Liver (tissue), 9 donors: ENCODE measurements around the gene CFAP97D1. TPM values are rescaled to one million over a fixed set of nuclear protein-coding genes. Genes with fewer than 3 reads are reported as not detected.

ENCODE experiments used
- DNase-seq: peaks from one replicate; pipeline ENCODE4 v3.0.0-alpha.2; 2017; ENCODE audit warnings: low spot score
- H3K27ac ChIP-seq, 2 donors: one replicate each; pipeline ENCODE4 v1.7.0; 2013; ENCODE audit warnings: inconsistent platforms in 2 of 2, low read length in 2 of 2, control low read depth in 1 of 2, low read depth in 1 of 2, mild to moderate bottlenecking in 1 of 2
- H3K27me3 ChIP-seq, 4 donors: one replicate each; pipeline versions ENCODE4 v1.6.1 to v1.7.0; 2013; ENCODE audit warnings: low read length in 3 of 4, inconsistent platforms in 1 of 4, mild to moderate bottlenecking in 1 of 4, moderate library complexity in 1 of 4; ENCODE audit not compliant: control insufficient read depth in 4 of 4, insufficient read depth in 4 of 4
- H3K36me3 ChIP-seq, 4 donors: one replicate each; pipeline versions ENCODE4 v1.6.1 to v1.7.0; 2013; ENCODE audit warnings: low read length in 3 of 4, mild to moderate bottlenecking in 3 of 4, low read depth in 1 of 4, moderate library complexity in 1 of 4; ENCODE audit not compliant: control insufficient read depth in 4 of 4, insufficient read depth in 3 of 4
- H3K4me1 ChIP-seq, 4 donors: one replicate each; pipeline versions ENCODE4 v1.6.1 to v1.7.0; 2013; ENCODE audit warnings: low read length in 3 of 4, mild to moderate bottlenecking in 3 of 4, moderate library complexity in 1 of 4; ENCODE audit not compliant: control insufficient read depth in 4 of 4, insufficient read depth in 4 of 4
- H3K4me3 ChIP-seq, 3 donors: one replicate each; pipeline versions ENCODE4 v1.6.1 to v1.7.0; 2013; ENCODE audit warnings: low read length in 3 of 3, control low read depth in 1 of 3, low read depth in 1 of 3, mild to moderate bottlenecking in 1 of 3
- H3K9ac ChIP-seq, 2 donors: one replicate each; pipeline ENCODE4 v1.7.0; 2013; ENCODE audit warnings: low read length in 2 of 2, mild to moderate bottlenecking in 2 of 2, moderate library complexity in 2 of 2, control low read depth in 1 of 2, low read depth in 1 of 2
- H3K9me3 ChIP-seq, 4 donors: one replicate each; pipeline versions ENCODE4 v1.6.1 to v1.7.0; 2013; ENCODE audit warnings: low read length in 3 of 4; ENCODE audit not compliant: control insufficient read depth in 4 of 4
- EGR1 ChIP-seq, 2 donors: IDR thresholded peaks; 2 replicates each; pipeline ENCODE4 v1.6.1; 2016 to 2018; ENCODE audit warnings: antibody characterized with exemption in 2 of 2, low read depth in 2 of 2
- FOXA1 ChIP-seq: IDR thresholded peaks from 2 replicates; pipeline ENCODE4 v1.6.1; 2016; ENCODE audit warnings: antibody characterized with exemption
- FOXA2 ChIP-seq: IDR thresholded peaks from 2 replicates; pipeline ENCODE4 v1.6.1; 2016; ENCODE audit warnings: antibody characterized with exemption
- GABPA ChIP-seq, 2 donors: IDR thresholded peaks in 1 of 2; conservative IDR thresholded peaks in 1 of 2; 2 replicates each; pipeline ENCODE4 v1.6.1; 2016; ENCODE audit warnings: antibody characterized with exemption in 2 of 2, mild to moderate bottlenecking in 1 of 2, moderate library complexity in 1 of 2
- HNF4G ChIP-seq: IDR thresholded peaks from 2 replicates; pipeline ENCODE4 v1.6.1; 2016; ENCODE audit warnings: antibody characterized with exemption
- JUND ChIP-seq, 2 donors: IDR thresholded peaks; 2 replicates each; pipeline ENCODE4 v1.6.1; 2016; ENCODE audit warnings: antibody characterized with exemption in 2 of 2
- MAX ChIP-seq: IDR thresholded peaks from 2 replicates; pipeline ENCODE4 v1.6.1; 2016; ENCODE audit warnings: antibody characterized with exemption
- NR2F2 ChIP-seq: IDR thresholded peaks from 2 replicates; pipeline ENCODE4 v1.6.1; 2016; ENCODE audit warnings: antibody characterized with exemption
- RAD21 ChIP-seq, 2 donors: IDR thresholded peaks; 2 replicates each; pipeline ENCODE4 v1.6.1; 2016; ENCODE audit warnings: antibody characterized with exemption in 2 of 2, mild to moderate bottlenecking in 2 of 2
- RXRA ChIP-seq, 2 donors: IDR thresholded peaks; 2 replicates each; pipeline ENCODE4 v1.6.1; 2017 to 2018; ENCODE audit warnings: antibody characterized with exemption in 2 of 2, mild to moderate bottlenecking in 1 of 2
- SP1 ChIP-seq: IDR thresholded peaks from 2 replicates; pipeline ENCODE4 v1.6.1; 2018; ENCODE audit warnings: antibody characterized with exemption, mild to moderate bottlenecking
- TAF1 ChIP-seq: conservative IDR thresholded peaks from 2 replicates; pipeline ENCODE4 v1.6.1; 2016; ENCODE audit warnings: antibody characterized with exemption, mild to moderate bottlenecking
- YY1 ChIP-seq: IDR thresholded peaks from 2 replicates; pipeline ENCODE4 v1.6.1; 2016; ENCODE audit warnings: antibody characterized with exemption, mild to moderate bottlenecking
- WGBS: extraction: QIAGEN DNeasy Blood & Tissue Kit; methylation state at CpG from one replicate; pipeline ENCODE4 v1.1.7; 2013; 5-methylcytosine and 5-hydroxymethylcytosine counted together
- polyA plus RNA-seq, 2 donors: library from polyadenylated mRNA; stranded (reverse) in 1 of 2; unstranded in 1 of 2; fragments of 200-250 nt in 1 of 2; fragments of >200 nt in 1 of 2; fragmentation: Nextera tagmentation in 1 of 2; extraction: Ambion mirVana in 1 of 2; gene quantifications; one replicate each; pipeline versions ENCODE4 v1.2.1 to v1.2.3, GENCODE V29; 2013 to 2015
- total RNA-seq, 2 donors: library from RNA; depleted of rRNA; stranded (reverse); fragments of >200 nt; gene quantifications; one replicate each; pipeline ENCODE4 v1.2.3, GENCODE V29; 2014
- TF ChIP-seq, protein P1 (sequence below): IDR thresholded peaks from 2 replicates; pipeline ENCODE4 v1.6.1; 2016; ENCODE audit warnings: antibody characterized with exemption
- TF ChIP-seq, protein P2 (sequence below): IDR thresholded peaks from 2 replicates; pipeline ENCODE4 v1.6.1; 2016; ENCODE audit warnings: antibody characterized with exemption, mild to moderate bottlenecking
- TF ChIP-seq, protein P3 (sequence below): fragments of 150-350 bp; IDR thresholded peaks from 2 replicates; pipeline ENCODE4 v1.5.1; 2017; ENCODE audit warnings: improper control_type of control experiment, low read depth, low read length; ENCODE audit not compliant: missing input control
- donor health status: healthy.
- donor health status: healthy.
- donor health status: healthy.
- donor health status: healthy.
- donor health status: healthy.

CFAP97D1 gene
- total and polyA plus RNA-seq, 4 donors: 0.08 TPM; not detected in 3

DNA sequence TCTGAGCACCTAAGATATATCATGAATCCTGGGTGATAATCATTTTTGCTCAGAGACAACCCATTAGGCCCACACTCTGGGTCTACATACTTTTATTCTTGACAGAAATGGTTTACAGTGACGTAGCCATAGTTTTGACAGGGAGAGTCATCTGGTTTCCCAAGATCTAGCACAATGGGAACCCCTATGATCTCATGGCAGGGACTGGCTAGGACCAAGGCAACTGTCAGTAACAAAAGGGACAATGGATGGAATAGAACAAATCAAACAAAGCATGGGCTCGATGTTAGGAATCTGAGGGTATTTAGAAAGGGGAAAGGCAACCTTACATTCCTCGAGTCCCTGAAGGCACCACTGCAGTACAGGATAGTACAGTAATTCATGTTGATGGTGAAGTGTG is 20.5 kb downstream of the CFAP97D1 start:
- 95% methylated on average over 3 of the region's 3 CpGs for WGBS
- Histone ChIP-seq H3K27ac (no peak overlapping the region), H3K9ac (no peak overlapping the region), H3K36me3 (no peaks in the 10 kb centered on the region), H3K27me3 (no peaks in the 10 kb centered on the region), H3K4me1 (no peaks in the 10 kb centered on the region), H3K9me3 (no peaks in the 10 kb centered on the region), H3K4me3 (no peak overlapping the region)
- TF ChIP-seq TAF1 (no peak), FOXA2 (no peak), HNF4G (no peak), SP1 (no peak), FOXA1 (no peak), RXRA (IDR thresholded peaks at IDR 0.05) (no peak), RAD21 (IDR thresholded peaks at IDR 0.05) (no peak), MAX (no peak), EGR1 (IDR thresholded peaks at IDR 0.05; ENCODE audit: low read depth in 2 of 2) (no peak), YY1 (no peak), NR2F2 (no peak)
- TF ChIP-seq, protein P1, sequence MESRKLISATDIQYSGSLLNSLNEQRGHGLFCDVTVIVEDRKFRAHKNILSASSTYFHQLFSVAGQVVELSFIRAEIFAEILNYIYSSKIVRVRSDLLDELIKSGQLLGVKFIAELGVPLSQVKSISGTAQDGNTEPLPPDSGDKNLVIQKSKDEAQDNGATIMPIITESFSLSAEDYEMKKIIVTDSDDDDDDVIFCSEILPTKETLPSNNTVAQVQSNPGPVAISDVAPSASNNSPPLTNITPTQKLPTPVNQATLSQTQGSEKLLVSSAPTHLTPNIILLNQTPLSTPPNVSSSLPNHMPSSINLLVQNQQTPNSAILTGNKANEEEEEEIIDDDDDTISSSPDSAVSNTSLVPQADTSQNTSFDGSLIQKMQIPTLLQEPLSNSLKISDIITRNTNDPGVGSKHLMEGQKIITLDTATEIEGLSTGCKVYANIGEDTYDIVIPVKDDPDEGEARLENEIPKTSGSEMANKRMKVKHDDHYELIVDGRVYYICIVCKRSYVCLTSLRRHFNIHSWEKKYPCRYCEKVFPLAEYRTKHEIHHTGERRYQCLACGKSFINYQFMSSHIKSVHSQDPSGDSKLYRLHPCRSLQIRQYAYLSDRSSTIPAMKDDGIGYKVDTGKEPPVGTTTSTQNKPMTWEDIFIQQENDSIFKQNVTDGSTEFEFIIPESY: no peak
- TF ChIP-seq, protein P2, sequence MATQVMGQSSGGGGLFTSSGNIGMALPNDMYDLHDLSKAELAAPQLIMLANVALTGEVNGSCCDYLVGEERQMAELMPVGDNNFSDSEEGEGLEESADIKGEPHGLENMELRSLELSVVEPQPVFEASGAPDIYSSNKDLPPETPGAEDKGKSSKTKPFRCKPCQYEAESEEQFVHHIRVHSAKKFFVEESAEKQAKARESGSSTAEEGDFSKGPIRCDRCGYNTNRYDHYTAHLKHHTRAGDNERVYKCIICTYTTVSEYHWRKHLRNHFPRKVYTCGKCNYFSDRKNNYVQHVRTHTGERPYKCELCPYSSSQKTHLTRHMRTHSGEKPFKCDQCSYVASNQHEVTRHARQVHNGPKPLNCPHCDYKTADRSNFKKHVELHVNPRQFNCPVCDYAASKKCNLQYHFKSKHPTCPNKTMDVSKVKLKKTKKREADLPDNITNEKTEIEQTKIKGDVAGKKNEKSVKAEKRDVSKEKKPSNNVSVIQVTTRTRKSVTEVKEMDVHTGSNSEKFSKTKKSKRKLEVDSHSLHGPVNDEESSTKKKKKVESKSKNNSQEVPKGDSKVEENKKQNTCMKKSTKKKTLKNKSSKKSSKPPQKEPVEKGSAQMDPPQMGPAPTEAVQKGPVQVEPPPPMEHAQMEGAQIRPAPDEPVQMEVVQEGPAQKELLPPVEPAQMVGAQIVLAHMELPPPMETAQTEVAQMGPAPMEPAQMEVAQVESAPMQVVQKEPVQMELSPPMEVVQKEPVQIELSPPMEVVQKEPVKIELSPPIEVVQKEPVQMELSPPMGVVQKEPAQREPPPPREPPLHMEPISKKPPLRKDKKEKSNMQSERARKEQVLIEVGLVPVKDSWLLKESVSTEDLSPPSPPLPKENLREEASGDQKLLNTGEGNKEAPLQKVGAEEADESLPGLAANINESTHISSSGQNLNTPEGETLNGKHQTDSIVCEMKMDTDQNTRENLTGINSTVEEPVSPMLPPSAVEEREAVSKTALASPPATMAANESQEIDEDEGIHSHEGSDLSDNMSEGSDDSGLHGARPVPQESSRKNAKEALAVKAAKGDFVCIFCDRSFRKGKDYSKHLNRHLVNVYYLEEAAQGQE: no peak
- DNase-seq: no peak

GRCh38 chr17:43801844-43802243 is 21.6 kb downstream of the CFAP97D1 start:
- Histone ChIP-seq H3K27me3 (no peaks in the 10 kb centered on the region), H3K36me3 (no peaks in the 10 kb centered on the region), H3K4me1 (no peaks in the 10 kb centered on the region), H3K27ac (no peak overlapping the region), H3K4me3 (no peak overlapping the region), H3K9ac (no peak overlapping the region), H3K9me3 (no peaks in the 10 kb centered on the region)
- no peak for DNase-seq
- WGBS: 78% methylated on average over 3 of the region's 3 CpGs
- no peak for TF ChIP-seq FOXA1
- no peak for TF ChIP-seq FOXA2
- no peak for TF ChIP-seq YY1
- TF ChIP-seq RXRA (IDR thresholded peaks at IDR 0.05): no peak
- TF ChIP-seq RAD21 (IDR thresholded peaks at IDR 0.05): no peak
- TF ChIP-seq SP1: no peak

DNA sequence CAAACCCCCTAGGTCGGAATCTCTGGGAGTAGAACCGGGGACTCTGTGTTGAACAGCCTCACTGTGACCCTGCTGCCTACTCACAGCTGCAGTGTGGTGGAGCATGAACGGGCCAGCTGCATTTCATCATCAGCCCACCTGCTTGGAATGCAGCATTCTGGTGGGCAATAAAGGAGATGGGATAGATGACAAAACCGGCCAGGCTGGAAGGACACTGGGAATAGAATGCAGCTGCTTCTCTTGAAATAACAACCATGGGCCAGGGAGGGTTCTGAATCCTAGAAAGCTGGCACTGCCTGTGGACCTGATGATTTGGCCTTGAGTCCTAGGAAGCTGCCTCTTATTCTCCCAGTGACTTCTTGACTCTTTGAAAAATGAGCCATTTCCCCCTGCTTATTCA is 23.5 kb downstream of the CFAP97D1 start:
- no peak overlapping the region for H3K4me3 ChIP-seq
- H3K9me3 ChIP-seq: no peaks in the 10 kb centered on the region
- no peaks in the 10 kb centered on the region for H3K36me3 ChIP-seq
- H3K27ac ChIP-seq: no peak overlapping the region
- H3K4me1 ChIP-seq: no peaks in the 10 kb centered on the region
- 90% methylated on average over 4 of the region's 4 CpGs for WGBS
- H3K9ac ChIP-seq: no peak overlapping the region
- no peaks in the 10 kb centered on the region for H3K27me3 ChIP-seq
- no peak for DNase-seq
- TF ChIP-seq GABPA (IDR thresholded peaks at IDR 0.05 in 1 of 2, conservative IDR thresholded peaks at IDR 0.05 in 1 of 2) (no peak), SP1 (no peak), JUND (IDR thresholded peaks at IDR 0.05) (no peak)
- TF ChIP-seq, protein P3, sequence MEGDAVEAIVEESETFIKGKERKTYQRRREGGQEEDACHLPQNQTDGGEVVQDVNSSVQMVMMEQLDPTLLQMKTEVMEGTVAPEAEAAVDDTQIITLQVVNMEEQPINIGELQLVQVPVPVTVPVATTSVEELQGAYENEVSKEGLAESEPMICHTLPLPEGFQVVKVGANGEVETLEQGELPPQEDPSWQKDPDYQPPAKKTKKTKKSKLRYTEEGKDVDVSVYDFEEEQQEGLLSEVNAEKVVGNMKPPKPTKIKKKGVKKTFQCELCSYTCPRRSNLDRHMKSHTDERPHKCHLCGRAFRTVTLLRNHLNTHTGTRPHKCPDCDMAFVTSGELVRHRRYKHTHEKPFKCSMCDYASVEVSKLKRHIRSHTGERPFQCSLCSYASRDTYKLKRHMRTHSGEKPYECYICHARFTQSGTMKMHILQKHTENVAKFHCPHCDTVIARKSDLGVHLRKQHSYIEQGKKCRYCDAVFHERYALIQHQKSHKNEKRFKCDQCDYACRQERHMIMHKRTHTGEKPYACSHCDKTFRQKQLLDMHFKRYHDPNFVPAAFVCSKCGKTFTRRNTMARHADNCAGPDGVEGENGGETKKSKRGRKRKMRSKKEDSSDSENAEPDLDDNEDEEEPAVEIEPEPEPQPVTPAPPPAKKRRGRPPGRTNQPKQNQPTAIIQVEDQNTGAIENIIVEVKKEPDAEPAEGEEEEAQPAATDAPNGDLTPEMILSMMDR: no peak
- TF ChIP-seq, protein P2: no peak
